ENCODE data around the gene RBM19. TPM values are rescaled to one million over a fixed set of nuclear protein-coding genes. Genes with fewer than 3 reads are reported as not detected.

The RBM19 gene
- total RNA-seq, 1 experiment from 2014 or later = 29.2 TPM

- no peaks in the 10 kb centered on the region for H3K27me3 Mint-ChIP-seq (ENCODE audit: insufficient read depth, unreplicated experiment)
- no peak overlapping the region for H3K4me3 Mint-ChIP-seq (ENCODE audit: unreplicated experiment)
- no peak overlapping the region for H3K27ac Mint-ChIP-seq (ENCODE audit: low read depth, unreplicated experiment)
- H3K36me3 Mint-ChIP-seq (ENCODE audit: insufficient read depth, unreplicated experiment) = peaks cover 32% of the 10 kb centered on the region
- H3K9me3 Mint-ChIP-seq (ENCODE audit: unreplicated experiment) = no peaks in the 10 kb centered on the region
- intact Hi-C loops (cut with micrococcal nuclease) = no loop called here
- no TSS peak for BruUV-seq (replicated peaks)
- no peak for DNase-seq (ENCODE audit: unreplicated experiment)
- ChIA-PET CTCF (interaction anchor here (0.6 to 1.2 kb wide), 2 partner anchors 18 to 32 kb away, joined by 4 to 7 read pairs; partner anchors contain the start of gene RBM19), POLR2A (no interaction called here)
- no peaks in the 10 kb centered on the region for H3K4me1 Mint-ChIP-seq (ENCODE audit: insufficient read depth, unreplicated experiment)
- TF ChIP-seq CTCF (IDR thresholded peaks at IDR 0.05; ENCODE audit: unreplicated experiment) = no peak
Observed at GRCh38 chr12:113948151-113948914, 17.8 kb downstream of the RBM19 start.

- DNase-seq (ENCODE audit: unreplicated experiment) = no peak
- no TSS peak for BruUV-seq (replicated peaks)
- H3K9me3 Mint-ChIP-seq (ENCODE audit: unreplicated experiment) = no peaks in the 10 kb centered on the region
- no peak overlapping the region for H3K4me3 Mint-ChIP-seq (ENCODE audit: unreplicated experiment)
- no peak for TF ChIP-seq CTCF (IDR thresholded peaks at IDR 0.05; ENCODE audit: unreplicated experiment)
- no peak overlapping the region for H3K27ac Mint-ChIP-seq (ENCODE audit: low read depth, unreplicated experiment)
- H3K36me3 Mint-ChIP-seq (ENCODE audit: insufficient read depth, unreplicated experiment) = peaks cover 38% of the 10 kb centered on the region
- H3K27me3 Mint-ChIP-seq (ENCODE audit: insufficient read depth, unreplicated experiment) = no peaks in the 10 kb centered on the region
- POLR2A ChIA-PET = no interaction called here
- CTCF ChIA-PET = interaction anchor here (0.6 to 0.8 kb wide), 5 partner anchors 32 to 807 kb away, joined by 3 to 4 read pairs (median 3); no protein-coding TSS in a partner anchor
- H3K4me1 Mint-ChIP-seq (ENCODE audit: insufficient read depth, unreplicated experiment) = no peaks in the 10 kb centered on the region
- intact Hi-C loops (cut with micrococcal nuclease) = no loop called here
Observed at GRCh38 chr12:113946175-113946574, 19.9 kb downstream of the RBM19 start.

- no peak for TF ChIP-seq CTCF (IDR thresholded peaks at IDR 0.05; ENCODE audit: unreplicated experiment)
Observed at GRCh38 chr12:113945174-113946173, 20.7 kb downstream of the RBM19 start.

GRCh38 chr12:113942209-113942608 lies 23.9 kb downstream of the RBM19 start:
- CTCF ChIA-PET = interaction anchor here (1.4 kb wide), 1 partner anchor 13 kb away, joined by 5 read pairs; no protein-coding TSS in a partner anchor
- intact Hi-C loops (cut with micrococcal nuclease) = no loop called here
- H3K9me3 Mint-ChIP-seq (ENCODE audit: unreplicated experiment) = no peaks in the 10 kb centered on the region
- no peaks in the 10 kb centered on the region for H3K4me1 Mint-ChIP-seq (ENCODE audit: insufficient read depth, unreplicated experiment)
- no peak for TF ChIP-seq CTCF (IDR thresholded peaks at IDR 0.05; ENCODE audit: unreplicated experiment)
- no peak overlapping the region for H3K4me3 Mint-ChIP-seq (ENCODE audit: unreplicated experiment)
- peaks cover 49% of the 10 kb centered on the region for H3K36me3 Mint-ChIP-seq (ENCODE audit: insufficient read depth, unreplicated experiment)
- H3K27me3 Mint-ChIP-seq (ENCODE audit: insufficient read depth, unreplicated experiment) = no peaks in the 10 kb centered on the region
- no TSS peak for BruUV-seq (replicated peaks)
- H3K27ac Mint-ChIP-seq (ENCODE audit: low read depth, unreplicated experiment) = no peak overlapping the region
- DNase-seq (ENCODE audit: unreplicated experiment) = no peak
- POLR2A ChIA-PET = no interaction called here

More at GRCh38 chr12:113945174-113946173, 20.7 kb downstream of the RBM19 start:
- peaks cover 37% of the 10 kb centered on the region for H3K36me3 Mint-ChIP-seq (ENCODE audit: insufficient read depth, unreplicated experiment)
- POLR2A ChIA-PET = no interaction called here
- intact Hi-C loops (cut with micrococcal nuclease) = no loop called here
- BruUV-seq (replicated peaks) = no TSS peak
- no peaks in the 10 kb centered on the region for H3K9me3 Mint-ChIP-seq (ENCODE audit: unreplicated experiment)
- H3K27ac Mint-ChIP-seq (ENCODE audit: low read depth, unreplicated experiment) = no peak overlapping the region
- no peak overlapping the region for H3K4me3 Mint-ChIP-seq (ENCODE audit: unreplicated experiment)
- H3K27me3 Mint-ChIP-seq (ENCODE audit: insufficient read depth, unreplicated experiment) = no peaks in the 10 kb centered on the region
- H3K4me1 Mint-ChIP-seq (ENCODE audit: insufficient read depth, unreplicated experiment) = no peaks in the 10 kb centered on the region
- CTCF ChIA-PET = interaction anchor here (0.6 to 0.8 kb wide), 5 partner anchors 32 to 807 kb away, joined by 3 to 4 read pairs (median 3); no protein-coding TSS in a partner anchor
- DNase-seq (ENCODE audit: unreplicated experiment) = no peak
